ENCODE data around the gene CRAMP1.
"Not testable (repeated sequence)": the region's sequence is repeated elsewhere in the genome, so short reads cannot be mapped to it uniquely, and the experiment has no call there.

The CRAMP1 gene

DNA sequence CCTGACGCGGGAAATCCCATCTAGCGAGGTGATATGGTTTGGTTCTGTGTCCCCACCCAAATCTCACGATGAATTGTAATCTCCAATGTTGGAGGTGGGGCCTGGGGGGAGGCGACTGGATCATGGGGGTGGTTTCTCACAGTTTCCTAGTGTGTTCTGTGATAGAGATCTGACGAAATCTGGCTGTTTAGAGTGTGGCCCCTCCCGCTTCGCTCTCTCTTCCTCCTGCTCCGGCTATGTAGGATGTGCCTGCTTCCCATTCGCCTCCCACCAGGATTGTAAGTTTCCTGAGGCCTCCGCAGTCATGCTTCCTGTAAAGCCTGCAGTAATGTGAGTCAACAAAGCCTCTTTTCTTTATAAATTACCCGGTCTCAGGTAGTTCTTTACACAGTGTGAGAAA, 31.9 kb upstream of the CRAMP1 start:
- Histone ChIP-seq H3K9ac (ENCODE audit: low read depth, low read length) (no peak overlapping the region), H3K4me2 (ENCODE audit: low read length) (no peak overlapping the region), H3K4me1 (ENCODE audit: control insufficient read depth, insufficient read depth, low read length) (no peaks in the 10 kb centered on the region), H3K36me3 (ENCODE audit: insufficient read depth, low read length) (peaks cover 9% of the 10 kb centered on the region), H3K27me3 (ENCODE audit: control insufficient read depth, insufficient read depth, low read length) (no peaks in the 10 kb centered on the region), H3K4me3 (ENCODE audit: low read length) (no peak overlapping the region), H3K9me3 (replicated peaks; ENCODE audit: low read length) (no peaks in the 10 kb centered on the region)

DNA sequence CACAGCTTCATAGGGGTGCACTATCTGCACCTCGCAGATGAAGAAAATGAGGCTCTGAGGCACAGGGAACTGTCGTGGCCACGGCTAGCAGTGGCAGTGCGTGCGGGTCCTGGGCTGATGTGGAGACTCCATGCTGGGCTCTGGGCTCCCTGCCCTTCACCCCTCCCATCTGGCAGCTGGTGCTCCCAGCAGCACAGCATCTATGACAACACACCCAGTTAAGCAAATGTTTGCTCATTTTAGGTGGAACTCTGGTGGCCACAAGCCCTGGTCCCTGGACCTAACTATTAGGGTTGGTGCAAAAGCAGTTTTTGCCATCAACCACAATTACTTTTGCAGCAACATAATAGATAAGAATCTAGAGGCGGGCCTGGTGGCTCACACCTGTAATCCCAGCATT, 31.2 kb upstream of the CRAMP1 start:
- Histone ChIP-seq H3K4me3 (ENCODE audit: low read length) (no peak overlapping the region), H3K36me3 (ENCODE audit: insufficient read depth, low read length) (peaks cover 9% of the 10 kb centered on the region), H3K4me2 (ENCODE audit: low read length) (no peak overlapping the region), H3K9ac (ENCODE audit: low read depth, low read length) (no peak overlapping the region), H3K27me3 (ENCODE audit: control insufficient read depth, insufficient read depth, low read length) (no peaks in the 10 kb centered on the region), H3K9me3 (replicated peaks; ENCODE audit: low read length) (no peaks in the 10 kb centered on the region), H3K4me1 (ENCODE audit: control insufficient read depth, insufficient read depth, low read length) (no peaks in the 10 kb centered on the region)

DNA sequence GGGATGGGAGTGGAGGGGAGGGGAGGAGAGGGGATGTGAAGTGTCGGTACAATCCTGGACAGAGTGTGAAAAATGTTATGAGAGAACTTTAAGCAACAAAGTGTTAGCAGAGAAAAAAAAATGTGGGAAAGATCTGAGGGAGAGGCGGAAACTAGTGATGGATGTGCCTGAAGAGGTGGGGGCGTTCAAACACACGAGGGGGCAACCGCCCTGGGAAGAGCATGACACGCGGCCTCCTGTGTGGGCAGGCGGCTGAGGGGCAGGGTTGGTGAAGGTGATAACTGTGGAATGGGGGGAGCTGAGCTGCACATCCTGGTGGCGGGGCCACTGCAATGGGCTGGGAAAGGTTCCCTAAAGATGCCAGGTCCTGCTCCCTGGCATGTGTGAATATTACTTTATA, 30.4 kb upstream of the CRAMP1 start:
- H3K4me1 ChIP-seq (ENCODE audit: control insufficient read depth, insufficient read depth, low read length), result no peaks in the 10 kb centered on the region
- H3K4me2 ChIP-seq (ENCODE audit: low read length), result no peak overlapping the region
- peaks cover 14% of the 10 kb centered on the region for H3K36me3 ChIP-seq (ENCODE audit: insufficient read depth, low read length)
- H3K4me3 ChIP-seq (ENCODE audit: low read length), result no peak overlapping the region
- H3K9ac ChIP-seq (ENCODE audit: low read depth, low read length), result no peak overlapping the region
- no peaks in the 10 kb centered on the region for H3K9me3 ChIP-seq (replicated peaks; ENCODE audit: low read length)
- H3K27me3 ChIP-seq (ENCODE audit: control insufficient read depth, insufficient read depth, low read length), result no peaks in the 10 kb centered on the region

DNA sequence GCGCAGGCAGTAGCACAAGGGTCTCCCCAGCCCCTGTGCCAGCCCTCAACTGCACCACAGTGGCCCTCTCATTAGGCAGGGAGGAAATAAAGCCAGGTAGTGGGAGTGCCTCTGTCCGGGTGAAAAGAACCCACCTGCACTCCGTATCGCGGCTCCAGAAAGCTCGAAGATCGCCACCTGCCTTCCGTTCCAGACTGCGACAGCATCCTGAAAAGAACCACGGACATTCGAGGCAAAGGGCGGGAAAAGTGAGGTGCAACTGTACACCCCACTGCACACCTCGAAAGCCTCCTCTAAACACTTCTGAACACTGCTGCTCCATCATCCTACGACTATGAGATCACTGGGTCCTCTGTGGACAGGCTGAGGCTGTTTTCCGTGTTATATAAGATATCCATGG, 29.0 kb upstream of the CRAMP1 start:
- no peaks in the 10 kb centered on the region for H3K9me3 ChIP-seq (replicated peaks; ENCODE audit: low read length)
- no peak overlapping the region for H3K9ac ChIP-seq (ENCODE audit: low read depth, low read length)
- no peak overlapping the region for H3K4me3 ChIP-seq (ENCODE audit: low read length)
- H3K4me2 ChIP-seq (ENCODE audit: low read length), result no peak overlapping the region
- H3K4me1 ChIP-seq (ENCODE audit: control insufficient read depth, insufficient read depth, low read length), result no peaks in the 10 kb centered on the region
- peaks cover 14% of the 10 kb centered on the region for H3K36me3 ChIP-seq (ENCODE audit: insufficient read depth, low read length)
- no peaks in the 10 kb centered on the region for H3K27me3 ChIP-seq (ENCODE audit: control insufficient read depth, insufficient read depth, low read length)

DNA sequence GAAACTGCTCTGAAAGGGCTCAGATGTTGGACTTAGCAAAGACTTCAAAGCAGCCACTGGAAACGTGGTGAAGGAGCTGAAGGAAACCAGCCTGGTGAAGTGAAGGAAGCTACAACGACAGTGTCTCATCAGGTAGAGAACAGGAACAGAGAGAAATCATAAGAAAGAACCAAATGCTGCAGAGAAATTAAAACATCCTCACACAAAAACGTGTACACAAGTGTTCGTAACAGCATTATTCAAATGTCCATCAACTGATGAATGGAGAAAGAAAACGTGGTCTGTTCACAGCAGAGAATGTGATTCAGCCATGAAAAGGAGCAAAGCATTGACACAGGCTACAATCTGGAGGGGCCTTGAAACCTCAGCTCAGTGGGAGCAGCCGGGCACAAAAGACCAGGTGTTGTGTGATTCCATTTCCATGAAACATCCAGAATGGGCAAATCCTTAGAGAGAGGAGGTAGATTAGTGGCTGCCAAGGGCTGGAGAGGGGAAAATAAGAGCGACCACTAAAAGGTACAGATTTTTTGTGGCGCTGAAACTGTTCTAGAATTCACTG, 27.2 kb upstream of the CRAMP1 start:
- peaks cover 15% of the 10 kb centered on the region for H3K36me3 ChIP-seq (ENCODE audit: insufficient read depth, low read length)

DNA sequence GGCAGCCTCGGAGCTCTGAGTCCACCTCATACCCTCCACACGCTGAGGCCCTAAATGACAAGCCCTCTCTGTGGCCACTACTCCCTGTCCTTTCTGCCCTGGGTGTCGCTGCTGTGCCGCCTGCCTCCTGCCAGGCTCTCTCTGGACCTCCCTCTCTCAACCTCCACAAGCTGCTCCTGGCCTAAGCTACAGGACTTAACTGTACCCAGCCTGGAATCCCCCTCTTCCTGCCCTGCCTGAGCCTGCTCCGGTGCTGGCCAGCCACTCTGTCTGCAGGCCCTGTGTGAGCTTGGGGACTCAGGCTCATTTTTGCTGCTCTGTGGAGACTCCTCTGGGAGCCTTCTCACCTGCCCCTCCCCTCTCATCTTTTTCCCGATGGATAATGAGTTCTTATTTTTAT, 21.8 kb upstream of the CRAMP1 start:
- Histone ChIP-seq H3K4me3 (ENCODE audit: low read length) (no peak overlapping the region), H3K4me1 (ENCODE audit: control insufficient read depth, insufficient read depth, low read length) (no peaks in the 10 kb centered on the region), H3K9ac (ENCODE audit: low read depth, low read length) (no peak overlapping the region)

More for the DNA sequence above, 27.2 kb upstream of the CRAMP1 start:
- no peaks in the 10 kb centered on the region for H3K27me3 ChIP-seq (ENCODE audit: control insufficient read depth, insufficient read depth, low read length)
- H3K9me3 ChIP-seq (replicated peaks; ENCODE audit: low read length), result no peaks in the 10 kb centered on the region
- H3K4me1 ChIP-seq (ENCODE audit: control insufficient read depth, insufficient read depth, low read length), result no peaks in the 10 kb centered on the region
- no peak overlapping the region for H3K4me3 ChIP-seq (ENCODE audit: low read length)
- no peak overlapping the region for H3K9ac ChIP-seq (ENCODE audit: low read depth, low read length)
- H3K4me2 ChIP-seq (ENCODE audit: low read length), result no peak overlapping the region

DNA sequence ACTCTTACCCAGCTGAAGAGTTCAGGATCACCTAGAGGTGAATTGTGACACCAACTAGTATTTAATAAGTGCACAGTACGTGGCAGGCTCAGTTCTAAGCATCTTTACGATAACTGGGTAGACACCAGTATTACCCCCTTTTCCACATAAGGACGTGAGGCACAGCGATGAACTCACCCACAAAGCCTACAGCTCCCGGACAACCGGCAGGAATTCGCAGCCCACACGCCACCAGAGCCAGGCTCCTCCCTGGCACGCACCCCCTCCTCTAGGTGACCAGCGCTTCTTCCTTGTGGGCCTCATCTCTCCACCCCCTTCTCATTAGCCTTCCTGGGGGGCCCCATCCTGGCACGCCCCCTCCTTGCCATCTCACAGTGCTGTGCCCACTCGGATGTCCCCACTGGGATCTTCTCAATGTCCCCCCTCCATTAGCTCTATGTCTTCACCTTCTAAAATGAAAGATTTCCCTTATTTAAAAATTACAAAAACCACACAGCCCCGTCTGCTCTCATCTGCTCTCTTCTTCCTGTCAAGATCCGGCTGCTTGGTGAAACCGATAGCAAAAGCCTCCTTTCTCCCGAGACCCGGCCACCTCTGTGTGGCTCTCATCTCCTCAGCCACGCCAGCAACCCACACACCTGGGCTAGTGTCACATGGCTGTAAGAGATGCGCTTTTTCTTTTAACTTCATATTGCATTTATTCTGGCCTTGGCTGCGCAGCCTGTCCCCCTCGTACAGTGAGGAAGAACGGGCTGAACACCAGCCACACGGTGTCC, 21.0 kb upstream of the CRAMP1 start:
- no peaks in the 10 kb centered on the region for H3K4me1 ChIP-seq (ENCODE audit: control insufficient read depth, insufficient read depth, low read length)
- H3K36me3 ChIP-seq (ENCODE audit: insufficient read depth, low read length), result peaks cover 13% of the 10 kb centered on the region
- no peaks in the 10 kb centered on the region for H3K9me3 ChIP-seq (replicated peaks; ENCODE audit: low read length)
- H3K4me2 ChIP-seq (ENCODE audit: low read length), result no peak overlapping the region
- H3K27me3 ChIP-seq (ENCODE audit: control insufficient read depth, insufficient read depth, low read length), result no peaks in the 10 kb centered on the region
- no peak overlapping the region for H3K4me3 ChIP-seq (ENCODE audit: low read length)
- no peak overlapping the region for H3K9ac ChIP-seq (ENCODE audit: low read depth, low read length)

More for the DNA sequence above, 21.8 kb upstream of the CRAMP1 start:
- no peaks in the 10 kb centered on the region for H3K9me3 ChIP-seq (replicated peaks; ENCODE audit: low read length)
- peaks cover 15% of the 10 kb centered on the region for H3K36me3 ChIP-seq (ENCODE audit: insufficient read depth, low read length)
- H3K4me2 ChIP-seq (ENCODE audit: low read length), result no peak overlapping the region
- H3K27me3 ChIP-seq (ENCODE audit: control insufficient read depth, insufficient read depth, low read length), result no peaks in the 10 kb centered on the region

DNA sequence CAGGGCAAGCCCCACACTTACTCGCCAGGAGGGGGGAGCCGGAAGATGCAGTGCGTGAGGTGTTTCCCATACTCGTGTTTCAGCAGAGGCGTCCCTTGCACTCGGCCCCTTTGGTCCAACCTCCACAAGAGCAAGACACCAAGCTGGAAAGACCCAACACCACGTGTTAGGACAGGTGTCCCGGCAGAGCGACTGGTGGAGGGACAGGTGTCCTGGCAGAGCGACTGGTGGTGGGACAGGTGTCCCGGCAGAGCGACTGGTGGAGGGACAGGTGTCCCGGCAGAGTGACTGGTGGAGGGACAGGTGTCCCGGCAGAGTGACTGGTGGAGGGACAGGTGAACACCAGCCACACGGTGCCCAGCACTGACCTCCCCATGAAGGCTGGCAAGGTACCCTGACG, 19.7 kb upstream of the CRAMP1 start:
- H3K9me3 ChIP-seq (replicated peaks; ENCODE audit: low read length), result no peaks in the 10 kb centered on the region
- no peak overlapping the region for H3K9ac ChIP-seq (ENCODE audit: low read depth, low read length)
- peaks cover 9% of the 10 kb centered on the region for H3K36me3 ChIP-seq (ENCODE audit: insufficient read depth, low read length)
- no peaks in the 10 kb centered on the region for H3K4me1 ChIP-seq (ENCODE audit: control insufficient read depth, insufficient read depth, low read length)
- H3K27me3 ChIP-seq (ENCODE audit: control insufficient read depth, insufficient read depth, low read length), result no peaks in the 10 kb centered on the region
- no peak overlapping the region for H3K4me3 ChIP-seq (ENCODE audit: low read length)
- no peak overlapping the region for H3K4me2 ChIP-seq (ENCODE audit: low read length)

DNA sequence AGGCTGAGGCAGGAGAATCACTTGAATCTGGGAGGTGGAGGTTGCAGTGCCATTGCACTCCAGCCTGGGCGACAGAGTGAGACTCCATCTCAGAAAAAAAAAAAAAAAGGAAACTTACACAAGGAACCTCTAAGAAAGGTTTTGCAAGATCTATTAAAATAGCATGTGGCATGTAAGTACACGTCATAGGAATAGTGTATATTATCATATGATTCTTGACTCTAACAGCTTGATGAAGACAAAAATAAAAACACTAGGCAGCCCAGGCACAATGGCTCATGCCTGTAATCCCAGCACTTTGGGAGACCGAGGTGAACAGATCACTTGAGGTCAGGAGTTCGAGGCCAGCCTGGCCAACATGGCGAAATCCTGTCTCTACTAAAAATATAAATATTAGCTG, 16.6 kb upstream of the CRAMP1 start:
- H3K27me3 ChIP-seq (ENCODE audit: control insufficient read depth, insufficient read depth, low read length); H3K4me2 ChIP-seq (ENCODE audit: low read length); H3K9ac ChIP-seq (ENCODE audit: low read depth, low read length); H3K4me3 ChIP-seq (ENCODE audit: low read length); H3K9me3 ChIP-seq (replicated peaks; ENCODE audit: low read length); H3K4me1 ChIP-seq (ENCODE audit: control insufficient read depth, insufficient read depth, low read length); H3K36me3 ChIP-seq (ENCODE audit: insufficient read depth, low read length): not testable (repeated sequence)

DNA sequence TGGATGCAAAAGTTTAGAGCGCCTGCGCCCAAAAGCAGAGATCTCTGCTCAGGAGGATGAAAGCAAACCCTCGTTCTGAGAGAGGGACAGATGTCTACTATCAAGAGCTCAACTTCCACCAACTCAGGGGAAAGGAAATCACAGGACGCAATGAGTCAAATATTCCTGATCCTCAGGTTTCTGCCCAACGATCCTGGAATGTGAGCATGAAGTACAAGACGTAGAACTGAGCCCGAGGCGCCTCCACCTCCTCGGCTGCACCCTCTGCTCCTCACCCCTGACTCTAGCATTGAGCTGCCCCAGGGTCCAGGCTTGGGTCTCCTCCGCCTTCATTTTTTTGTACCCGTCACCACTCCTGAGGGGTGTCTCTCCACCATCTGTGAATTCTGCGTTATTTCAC, 15.6 kb upstream of the CRAMP1 start:
- no peak overlapping the region for H3K4me3 ChIP-seq (ENCODE audit: low read length)
- H3K36me3 ChIP-seq (ENCODE audit: insufficient read depth, low read length), result no peaks in the 10 kb centered on the region
- H3K27me3 ChIP-seq (ENCODE audit: control insufficient read depth, insufficient read depth, low read length), result no peaks in the 10 kb centered on the region
- no peaks in the 10 kb centered on the region for H3K9me3 ChIP-seq (replicated peaks; ENCODE audit: low read length)
- H3K4me2 ChIP-seq (ENCODE audit: low read length), result no peak overlapping the region
- H3K4me1 ChIP-seq (ENCODE audit: control insufficient read depth, insufficient read depth, low read length), result no peaks in the 10 kb centered on the region
- no peak overlapping the region for H3K9ac ChIP-seq (ENCODE audit: low read depth, low read length)

DNA sequence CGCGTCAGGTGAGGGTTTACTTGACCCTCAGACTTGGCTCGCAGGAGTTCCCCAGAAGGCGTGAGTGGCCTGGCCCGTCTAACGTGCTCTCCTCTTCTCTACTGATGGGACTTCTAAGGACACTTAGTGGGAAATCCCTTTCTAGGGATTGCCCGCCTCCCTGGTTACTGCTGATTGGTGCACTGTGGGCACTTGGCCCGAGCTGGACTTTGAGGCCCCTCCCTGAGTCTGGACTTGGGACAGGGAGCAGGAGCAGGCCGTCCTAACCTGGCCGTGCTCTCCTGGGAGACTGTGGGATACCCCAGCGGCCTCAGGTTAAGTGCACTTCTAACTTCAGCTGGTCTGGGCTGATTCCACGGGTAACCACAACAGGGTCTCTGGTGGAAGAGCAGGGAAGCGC, 15.0 kb upstream of the CRAMP1 start:
- no peaks in the 10 kb centered on the region for H3K27me3 ChIP-seq (ENCODE audit: control insufficient read depth, insufficient read depth, low read length)
- H3K4me3 ChIP-seq (ENCODE audit: low read length), result no peak overlapping the region
- no peak overlapping the region for H3K4me2 ChIP-seq (ENCODE audit: low read length)
- no peaks in the 10 kb centered on the region for H3K9me3 ChIP-seq (replicated peaks; ENCODE audit: low read length)
- H3K36me3 ChIP-seq (ENCODE audit: insufficient read depth, low read length), result no peaks in the 10 kb centered on the region
- H3K9ac ChIP-seq (ENCODE audit: low read depth, low read length), result no peak overlapping the region
- H3K4me1 ChIP-seq (ENCODE audit: control insufficient read depth, insufficient read depth, low read length), result no peaks in the 10 kb centered on the region

DNA sequence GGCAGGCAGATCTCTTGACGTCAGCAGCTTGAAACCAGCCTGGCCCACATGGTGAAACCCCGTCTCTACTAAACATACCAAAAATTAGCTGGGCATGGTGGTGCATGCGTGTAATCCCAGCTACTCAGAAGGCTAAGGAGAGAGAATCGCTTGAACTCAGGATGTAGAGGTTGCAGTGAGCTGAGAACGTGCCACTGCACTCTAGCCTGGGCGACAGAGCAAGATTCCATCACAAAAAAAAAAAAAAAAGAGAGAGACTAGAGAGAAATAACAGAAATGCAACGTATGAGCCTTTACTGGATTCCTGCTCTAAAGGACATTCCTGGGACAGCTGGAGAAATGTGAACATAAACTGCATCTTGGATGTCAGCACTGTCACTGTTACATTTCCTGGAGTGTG, 11.1 kb upstream of the CRAMP1 start:
- Histone ChIP-seq H3K36me3 (ENCODE audit: insufficient read depth, low read length) (peaks cover 3% of the 10 kb centered on the region), H3K4me2 (ENCODE audit: low read length) (no peak overlapping the region), H3K4me3 (ENCODE audit: low read length) (no peak overlapping the region), H3K9ac (ENCODE audit: low read depth, low read length) (no peak overlapping the region), H3K27me3 (ENCODE audit: control insufficient read depth, insufficient read depth, low read length) (no peaks in the 10 kb centered on the region), H3K9me3 (replicated peaks; ENCODE audit: low read length) (no peaks in the 10 kb centered on the region), H3K4me1 (ENCODE audit: control insufficient read depth, insufficient read depth, low read length) (no peaks in the 10 kb centered on the region)
